NCI-H1417 (cell line): Measurements from ENCODE around the gene PEX5L.

ENCODE experiments used
- DNase-seq, 3 experiments: peaks; one replicate each; lab custom pipeline; 2025; lab: John Stamatoyannopoulos, UW

Gene PEX5L

DNA sequence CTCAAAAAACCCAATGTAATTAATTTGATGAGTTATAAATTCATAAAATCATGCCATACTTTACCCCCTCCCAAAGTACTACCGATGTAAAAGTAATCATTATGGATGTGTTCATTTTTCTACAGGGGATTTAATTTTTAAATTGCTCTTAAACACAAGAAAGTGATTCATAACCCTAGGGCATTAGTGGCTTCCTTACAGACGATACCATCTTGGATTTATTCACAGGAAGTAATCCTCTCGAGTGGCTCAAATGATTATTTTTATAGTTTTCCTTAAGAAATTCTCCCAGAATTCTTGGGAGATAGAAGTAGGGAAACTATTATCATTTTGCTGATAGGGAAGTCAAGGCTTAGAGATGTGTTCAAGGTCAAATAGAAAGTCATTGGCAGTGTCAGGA lies 80.9 kb downstream of the PEX5L start:
- no peak for DNase-seq

DNA sequence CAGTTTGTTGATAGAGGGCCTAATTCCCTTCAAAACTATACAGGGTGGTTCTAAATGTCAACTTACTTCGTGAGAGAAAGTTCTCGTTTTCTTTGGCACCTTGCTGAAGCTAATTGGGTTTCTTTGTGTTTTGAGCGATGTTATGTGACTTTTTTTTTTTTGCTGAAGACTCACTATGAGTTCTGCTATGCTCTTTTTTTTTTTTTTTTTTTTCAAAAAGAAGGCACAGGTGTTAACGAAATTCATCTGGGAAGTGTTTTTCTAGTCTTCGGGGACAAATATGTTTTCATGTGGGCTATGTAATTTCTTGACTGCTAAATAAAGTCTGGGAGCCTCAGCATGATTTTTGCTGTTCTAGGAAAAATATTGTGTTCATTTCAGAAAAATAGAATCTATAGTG lies 81.5 kb downstream of the PEX5L start:
- DNase-seq = no peak

DNA sequence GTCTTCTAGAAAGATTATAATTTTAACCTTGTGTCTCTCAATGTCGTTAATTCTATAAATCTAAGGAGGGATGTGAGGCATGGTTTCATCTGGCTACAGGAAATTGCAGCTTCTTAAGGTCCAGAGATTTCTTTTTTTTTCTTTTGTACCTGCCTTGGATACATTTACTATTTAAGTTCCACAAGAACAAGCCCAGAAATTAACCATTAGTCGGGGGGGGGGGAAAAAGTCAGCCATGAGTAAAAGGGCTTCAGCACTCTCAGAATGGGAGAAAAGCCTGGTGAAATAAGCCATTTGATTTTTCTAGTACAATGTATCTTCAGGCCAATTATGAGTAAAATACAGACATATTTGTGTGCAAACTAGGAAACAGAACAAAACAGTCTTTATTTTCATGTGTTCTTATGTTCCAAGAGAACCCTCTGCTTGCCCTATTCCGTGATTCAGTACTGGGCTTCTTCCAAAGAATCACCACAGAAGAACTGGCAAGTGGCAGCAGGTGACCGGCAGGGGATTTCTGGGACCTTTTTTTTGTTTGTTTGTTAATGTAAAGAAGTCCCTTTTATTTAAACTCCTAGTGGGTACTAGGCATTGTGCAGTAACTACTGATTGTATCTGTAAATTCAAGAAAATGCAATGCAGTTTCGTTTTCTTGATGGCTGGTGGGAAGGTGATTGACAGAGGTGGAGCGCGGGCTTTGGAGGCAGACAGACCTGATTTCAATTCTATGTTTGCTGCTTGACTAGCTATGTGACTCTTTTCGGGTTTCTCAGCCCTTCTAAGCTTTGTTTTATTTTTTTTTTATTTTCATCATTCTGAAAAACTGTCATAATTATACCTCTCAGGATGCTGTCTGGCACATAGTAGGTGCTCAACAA lies 82.5 kb downstream of the PEX5L start:
- DNase-seq = no peak

DNA sequence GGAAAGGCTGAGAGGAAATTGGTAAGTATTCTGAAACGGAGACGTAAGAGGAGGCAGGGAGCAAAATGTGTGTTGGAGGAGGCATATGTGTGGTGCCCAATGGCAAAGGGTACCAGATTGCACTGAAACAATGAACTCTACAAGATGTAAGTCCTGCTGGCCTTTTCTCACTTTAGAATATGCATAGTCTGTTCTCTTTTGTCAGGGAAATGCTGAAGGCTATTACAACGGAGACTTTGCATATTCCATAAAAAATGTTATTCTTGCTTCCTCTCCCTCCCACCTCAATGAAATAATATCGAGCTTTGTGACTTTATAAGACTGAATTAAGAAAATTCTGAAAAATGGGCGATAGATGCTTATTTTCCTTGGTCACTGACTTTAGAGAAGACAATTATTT lies 85.9 kb downstream of the PEX5L start:
- DNase-seq = no peak

DNA sequence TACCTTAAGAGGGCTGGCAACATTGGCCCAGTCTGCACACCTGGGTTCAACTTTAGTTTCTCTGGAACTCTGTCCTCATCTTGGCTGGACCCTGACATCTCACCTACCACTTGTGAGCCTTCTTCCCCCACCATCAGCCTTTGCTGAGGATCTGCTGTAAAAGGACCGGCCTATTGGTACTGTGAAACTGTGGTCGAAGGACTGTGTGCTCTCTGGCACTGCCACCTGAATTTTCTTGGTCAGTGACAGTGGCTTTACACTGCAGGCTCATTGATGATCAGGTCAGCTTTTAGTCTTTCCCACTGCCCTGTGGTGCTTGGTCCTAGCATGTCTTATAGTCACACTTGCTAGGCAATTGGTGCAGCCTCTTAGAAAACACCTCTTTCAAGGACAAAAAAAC lies 86.9 kb downstream of the PEX5L start:
- peak in 1 of 3 experiments; percentile 42 for DNase-seq

DNA sequence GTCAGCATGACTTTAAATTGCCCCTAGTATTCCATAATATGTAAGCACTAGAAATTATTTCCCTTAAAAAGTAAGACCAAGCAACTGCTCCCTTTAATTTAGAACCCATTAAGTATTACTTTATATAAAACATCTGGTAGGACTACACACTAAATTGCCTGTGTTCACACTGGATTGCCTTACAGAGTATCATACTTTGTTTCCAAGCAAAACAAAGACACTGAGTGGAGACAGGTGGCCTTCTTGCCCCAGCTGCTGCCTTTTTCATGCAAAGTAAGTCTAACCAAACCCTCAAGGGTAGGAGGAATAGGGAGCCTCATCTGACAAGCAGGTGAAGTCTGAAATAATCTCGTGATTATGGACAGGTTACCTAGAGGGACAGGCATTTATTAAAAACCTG lies 87.3 kb downstream of the PEX5L start:
- peak; percentile 41 to 88 (median 85) for DNase-seq

DNA sequence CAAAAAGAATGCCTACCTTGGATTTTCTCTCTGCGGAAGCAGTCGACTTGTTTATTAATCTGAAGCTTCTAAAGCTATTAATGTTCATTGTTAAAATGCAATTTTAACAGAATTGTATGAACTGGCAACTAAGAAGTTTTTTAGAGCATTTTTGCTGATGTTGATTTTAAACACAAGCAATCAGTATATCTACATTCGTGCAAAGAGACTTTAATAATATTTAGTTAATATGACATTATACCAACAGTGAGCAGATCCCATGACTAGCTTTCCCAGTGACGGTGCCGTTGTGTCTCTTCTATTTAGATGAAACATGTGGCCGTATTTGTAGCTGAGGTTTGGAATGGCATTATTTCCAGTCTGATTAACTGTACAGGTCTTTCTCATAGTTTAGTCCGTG lies 88.0 kb downstream of the PEX5L start:
- peak in 1 of 3 experiments; percentile 51 for DNase-seq

DNA sequence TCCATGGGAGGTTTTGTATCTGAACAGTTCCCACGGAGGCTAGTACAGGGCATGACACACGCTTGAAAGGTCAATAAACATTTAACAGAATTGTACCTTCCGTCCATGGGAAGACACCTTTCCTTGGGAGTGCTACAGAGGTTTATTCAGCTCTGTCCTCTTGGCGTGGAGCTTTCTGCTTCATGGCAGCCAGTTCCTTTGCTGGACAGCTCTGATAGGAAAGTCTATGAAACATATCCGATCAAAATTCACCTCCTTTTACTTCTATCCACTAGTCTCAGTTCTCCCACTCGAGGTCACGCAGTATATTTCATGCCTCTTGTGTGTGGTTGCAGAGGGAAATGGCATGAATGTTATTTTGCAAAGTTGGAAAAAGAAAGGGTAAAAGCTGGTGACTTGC lies 91.2 kb downstream of the PEX5L start:
- no peak for DNase-seq

DNA sequence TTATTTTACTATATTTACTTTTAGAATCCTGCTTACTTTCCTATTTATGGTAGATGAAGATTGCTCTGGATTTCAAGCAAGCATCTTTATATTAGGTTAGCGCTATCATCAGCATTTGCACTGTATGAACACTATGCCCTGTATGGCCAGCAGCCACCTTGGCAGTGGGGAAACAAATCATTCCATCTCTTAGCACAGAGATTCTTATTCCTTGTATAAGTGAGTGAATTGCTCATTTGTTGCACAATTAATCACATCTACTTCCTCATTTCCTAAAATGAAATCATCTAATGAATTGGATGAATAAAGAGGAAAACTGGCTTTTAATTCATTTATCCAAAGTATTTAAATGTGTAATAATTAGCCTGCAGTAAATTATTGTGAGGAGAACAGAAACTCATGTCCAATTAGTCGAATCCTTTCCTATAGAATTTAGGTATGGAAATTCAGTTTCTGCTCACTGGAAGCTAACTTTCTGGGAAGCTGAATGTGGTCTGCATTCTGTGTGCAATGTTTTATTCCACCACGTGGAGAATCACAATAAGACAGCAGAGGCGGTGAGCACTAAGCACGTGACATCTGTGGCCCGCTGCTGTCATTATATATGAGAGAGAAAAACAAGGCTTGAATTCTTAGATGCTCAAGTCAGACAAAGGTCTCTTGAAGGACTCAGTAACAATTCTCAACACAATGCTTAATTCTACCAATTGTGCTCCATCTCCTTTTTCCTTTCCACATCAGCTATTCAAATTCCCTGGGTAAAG lies 93.4 kb downstream of the PEX5L start:
- no peak for DNase-seq

DNA sequence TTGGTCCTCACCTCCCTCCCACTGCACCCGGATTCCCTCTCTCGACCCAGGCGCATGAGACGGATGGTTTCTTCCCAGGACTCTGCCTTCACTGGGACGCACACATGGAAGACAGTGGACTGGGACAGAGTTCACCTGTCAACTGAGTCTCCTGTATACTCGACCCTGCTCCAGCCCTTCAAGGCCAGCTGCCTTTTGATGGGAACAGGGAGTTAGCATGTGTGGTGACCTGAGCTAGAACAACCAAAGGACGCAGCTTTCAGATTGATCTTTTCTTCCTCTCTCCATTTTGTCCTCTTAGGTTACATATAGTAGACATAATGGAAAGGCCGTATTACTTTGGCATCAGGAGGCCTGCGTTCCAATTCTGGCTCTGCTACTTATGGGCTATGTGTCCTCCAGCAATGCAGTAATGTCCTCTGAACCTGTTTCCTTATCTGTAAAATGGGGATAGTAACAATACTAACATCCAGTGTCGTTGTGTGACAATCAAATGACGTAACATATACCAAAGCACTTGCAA lies 94.1 kb downstream of the PEX5L start:
- no peak for DNase-seq

DNA sequence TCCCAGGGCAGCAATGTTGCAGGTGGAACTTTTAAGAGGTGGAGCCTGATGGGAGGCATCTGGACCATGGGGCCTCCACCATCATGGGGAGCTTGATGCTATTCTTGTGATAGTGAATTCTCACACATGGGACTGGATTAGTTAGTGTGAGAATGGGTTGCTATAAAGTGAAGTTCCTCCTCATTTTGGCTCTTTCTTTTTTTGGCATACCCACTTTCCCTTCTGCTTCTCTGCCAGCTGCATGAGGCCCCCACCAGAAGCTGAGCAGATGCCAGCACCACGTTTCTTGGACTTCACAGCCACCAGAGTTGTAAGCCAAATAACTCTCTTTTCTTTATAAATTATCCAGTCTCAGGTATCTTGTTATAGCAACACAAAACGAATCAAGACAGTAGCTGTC lies 101.0 kb downstream of the PEX5L start:
- DNase-seq = no peak

DNA sequence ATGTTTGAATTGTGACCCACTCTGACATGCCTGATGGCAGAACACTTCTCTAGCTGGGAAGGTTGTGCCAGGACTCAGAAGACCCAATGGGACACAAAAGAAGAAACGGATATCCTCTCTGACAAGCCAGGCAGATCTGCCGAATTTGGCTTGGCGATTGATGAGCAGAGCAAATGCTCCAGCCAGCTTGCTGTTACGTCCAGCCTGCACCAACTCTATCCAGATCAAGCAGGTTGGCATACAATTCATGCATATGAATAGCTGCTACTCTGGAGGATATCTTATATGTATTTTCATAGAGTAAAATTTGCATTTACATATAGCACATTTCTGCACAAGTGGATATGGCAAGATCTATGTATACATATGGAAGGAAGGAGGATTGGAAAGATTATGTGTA lies 102.8 kb downstream of the PEX5L start:
- DNase-seq = no peak

DNA sequence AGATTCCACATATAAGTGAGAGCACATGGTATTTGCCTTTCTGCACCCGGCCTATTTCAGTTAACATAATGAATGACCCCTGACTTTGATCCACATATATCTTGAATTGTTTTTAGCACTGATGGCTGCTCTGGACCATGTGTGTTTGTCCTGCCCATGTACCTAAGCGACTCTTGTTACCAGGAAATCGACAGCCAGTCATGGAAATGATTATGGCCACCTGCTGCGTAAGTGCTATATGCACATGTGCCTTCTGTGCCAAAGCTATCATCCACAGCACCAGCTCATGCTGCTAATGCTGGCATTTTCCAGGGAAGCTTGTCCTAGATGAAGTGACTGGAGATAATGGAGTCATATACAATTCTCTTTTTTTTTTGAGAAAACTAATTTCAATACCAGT lies 103.7 kb downstream of the PEX5L start:
- DNase-seq = peak; percentile 66 to 94 (median 91)

DNA sequence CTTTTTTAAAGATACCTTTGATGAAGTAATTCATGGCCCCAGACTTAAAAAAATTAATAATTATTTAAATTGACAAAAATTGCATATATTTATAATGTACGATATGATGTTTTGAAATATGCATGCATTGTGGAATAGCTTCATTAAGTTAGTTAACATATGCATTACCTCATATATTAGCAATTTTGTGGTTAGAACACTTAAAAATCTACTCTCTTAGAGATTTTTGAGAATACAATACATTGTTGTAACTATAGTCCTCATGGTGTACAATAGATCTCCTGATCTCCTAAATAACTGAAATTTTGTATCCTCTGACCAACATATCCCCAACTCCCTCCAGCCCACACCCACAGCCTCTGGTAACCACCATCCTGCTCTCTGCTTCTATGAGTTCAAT lies 104.1 kb downstream of the PEX5L start:
- no peak for DNase-seq

DNA sequence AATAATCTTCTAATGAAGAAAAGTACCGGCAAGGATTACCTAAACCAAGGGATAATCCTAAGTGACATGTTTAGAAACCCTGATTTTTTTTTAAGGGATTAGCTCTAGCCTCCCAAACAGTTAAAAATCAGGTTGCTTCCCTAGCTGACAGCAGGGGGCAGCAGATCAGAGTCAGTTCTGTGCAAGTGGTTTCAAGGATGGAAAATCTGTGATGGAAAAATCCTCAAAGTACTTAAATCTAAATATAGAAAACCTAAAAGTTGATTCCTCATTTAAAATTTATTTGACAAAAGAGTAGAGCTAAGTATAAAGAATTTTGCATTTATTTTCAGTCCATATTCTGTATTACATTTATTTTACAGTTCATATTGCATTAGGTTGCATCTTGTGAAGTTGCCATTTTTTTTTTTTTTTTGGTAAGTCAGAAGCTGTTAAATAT lies 107.6 kb downstream of the PEX5L start:
- DNase-seq = peak; percentile 53 to 83 (median 83)

DNA sequence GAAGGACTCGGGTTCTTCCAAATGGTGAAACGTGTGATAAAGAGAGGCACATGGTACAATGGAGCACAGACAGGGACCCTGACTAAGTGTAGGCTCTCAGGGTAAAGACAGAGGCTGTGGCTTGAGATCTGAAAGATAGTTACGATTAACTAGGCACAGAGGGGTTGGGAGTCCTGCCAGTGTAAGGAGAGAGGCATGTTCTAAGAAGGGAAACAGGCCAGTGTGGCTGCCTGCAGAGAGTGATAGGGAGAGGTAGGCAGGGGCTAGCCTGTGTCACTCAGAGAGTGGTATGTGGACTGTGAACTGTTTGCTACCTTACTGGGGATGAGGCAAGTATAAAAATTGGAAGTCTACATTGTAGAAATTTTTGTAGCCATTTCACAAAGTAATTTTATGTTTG lies 109.5 kb downstream of the PEX5L start:
- no peak for DNase-seq

DNA sequence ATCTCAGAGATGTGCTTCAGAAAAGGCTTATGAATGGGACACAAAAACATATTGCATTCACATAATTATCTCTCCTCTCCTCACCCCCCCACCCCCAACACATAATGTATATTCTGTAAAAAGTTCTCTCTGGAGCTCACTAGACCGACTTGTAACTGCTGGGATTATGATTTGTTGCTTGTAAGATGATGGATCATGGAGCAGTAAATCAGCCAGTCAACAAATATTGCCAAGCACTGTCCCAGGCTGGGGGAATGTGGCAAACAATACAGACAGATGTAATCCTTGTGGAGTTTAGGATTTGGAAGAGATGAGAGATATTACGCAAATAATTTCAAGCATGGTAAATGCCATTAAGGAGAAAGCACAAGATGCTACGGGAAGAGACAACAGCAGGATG lies 114.8 kb downstream of the PEX5L start:
- no peak for DNase-seq

DNA sequence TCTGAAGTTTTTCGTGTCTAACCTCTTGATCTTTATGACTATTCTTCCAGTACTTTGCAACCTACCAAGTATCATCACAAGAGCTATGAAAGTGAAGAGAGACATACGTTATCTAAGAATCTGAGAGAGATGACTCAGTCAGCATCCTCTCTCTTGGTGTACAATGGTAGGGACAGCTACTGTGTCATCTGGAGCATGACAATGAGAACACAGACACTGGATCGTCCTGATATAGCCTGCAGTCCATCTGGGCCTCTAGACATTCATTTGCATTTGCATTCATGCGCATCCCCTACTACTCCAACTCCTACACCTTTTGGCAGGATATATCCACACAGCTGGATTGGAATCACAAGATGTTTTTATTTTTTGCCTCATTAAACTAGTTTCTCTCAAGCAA lies 115.2 kb downstream of the PEX5L start:
- DNase-seq = peak in 1 of 3 experiments; percentile 82

DNA sequence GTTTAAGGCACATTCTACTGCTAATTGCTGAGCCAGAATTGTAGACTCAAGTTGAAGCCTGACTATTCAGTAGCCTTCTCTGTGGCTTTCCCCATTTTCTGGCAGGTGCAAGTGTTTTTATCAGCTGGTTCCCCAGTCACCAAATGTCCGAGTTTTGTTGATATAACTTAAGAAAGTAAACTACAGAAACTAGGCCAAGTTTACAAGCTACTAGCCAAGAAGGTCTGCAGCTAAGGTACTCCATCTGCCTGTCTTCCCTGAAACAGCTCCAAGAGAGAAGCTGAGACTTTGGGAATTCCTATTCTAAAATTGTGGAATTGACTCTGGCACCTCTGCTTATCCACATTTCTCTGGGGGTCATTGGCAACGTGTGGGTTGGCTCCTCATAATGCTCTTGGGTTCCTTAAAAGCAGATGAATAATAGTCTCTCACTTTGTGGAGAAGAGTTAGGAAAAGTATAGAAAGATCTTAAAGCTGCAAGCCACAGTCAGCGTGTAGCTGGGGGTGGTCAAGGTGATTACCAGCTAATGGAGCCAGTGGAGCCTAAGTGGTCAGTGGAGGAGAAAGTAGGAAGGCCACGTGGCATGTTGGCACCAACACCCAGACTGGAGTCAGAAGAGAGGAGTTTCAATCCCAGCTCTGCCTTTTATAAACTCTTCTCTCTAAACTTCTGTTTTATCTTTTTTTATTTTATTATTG lies 128.8 kb downstream of the PEX5L start:
- DNase-seq = no peak

DNA sequence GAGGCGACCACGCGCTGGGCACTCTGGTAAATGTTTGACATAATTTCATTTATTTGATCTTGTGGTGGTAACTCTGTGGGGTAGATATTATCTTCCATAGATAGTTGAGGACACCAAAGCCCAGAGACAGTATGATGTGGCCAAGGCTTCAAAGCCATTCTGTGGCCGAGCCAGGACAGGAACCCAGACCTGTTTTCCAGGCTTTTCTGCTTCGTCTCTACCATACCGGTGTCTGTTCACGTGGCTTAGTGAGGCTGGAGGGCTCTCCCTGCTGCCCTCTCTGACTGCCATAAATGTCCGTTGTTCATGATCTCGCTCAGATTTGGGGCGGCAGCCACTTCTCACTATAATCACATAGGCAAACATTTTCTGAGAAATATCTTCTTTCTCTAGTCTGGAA lies 134.7 kb downstream of the PEX5L start:
- no peak for DNase-seq

DNA sequence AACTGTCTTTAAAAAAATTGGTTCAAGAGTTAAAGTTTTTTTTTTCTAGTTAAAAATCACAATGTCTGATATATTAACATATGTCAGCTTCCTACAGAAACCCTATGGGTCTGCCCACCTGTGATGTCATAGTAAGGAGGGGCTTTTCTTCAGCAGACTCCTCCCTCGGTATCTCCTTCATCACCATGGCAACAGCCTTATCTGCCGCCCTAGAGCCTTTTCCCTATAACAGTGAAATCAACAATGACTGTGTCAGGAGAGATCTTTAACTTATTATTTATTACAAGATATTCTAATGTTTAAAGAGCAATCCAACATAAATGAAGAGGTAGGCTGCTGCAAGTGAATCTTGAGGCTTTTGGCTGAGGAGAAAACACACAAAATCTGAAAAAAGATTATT lies 138.7 kb downstream of the PEX5L start:
- DNase-seq = peak; percentile 17 to 73 (median 20)

DNA sequence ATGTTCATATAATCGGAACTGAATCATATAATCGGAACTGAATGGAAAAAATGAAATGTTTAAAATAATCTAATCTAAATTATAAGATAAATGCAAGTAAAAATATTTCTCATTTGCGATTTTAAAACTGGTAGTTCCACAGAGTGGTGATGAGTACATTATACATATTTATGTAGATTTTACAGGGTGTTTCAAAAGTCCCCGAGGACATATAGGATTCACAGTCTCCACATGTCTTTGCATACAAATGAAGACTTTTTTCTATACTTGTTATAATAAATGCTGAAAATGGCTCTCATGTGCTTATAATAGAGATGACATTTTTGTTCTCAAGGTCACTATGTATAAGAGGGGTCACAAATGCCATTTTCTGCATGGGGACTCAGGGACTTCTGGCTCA lies 139.5 kb downstream of the PEX5L start:
- no peak for DNase-seq
